NCI-H524 (cell line): ENCODE measurements around the gene EIF3C.
"Not testable (repeated sequence)": the region's sequence is repeated elsewhere in the genome, so short reads cannot be mapped to it uniquely, and the experiment has no call there.

Experiments
- DNase-seq, 2 experiments: peaks; one replicate each; lab custom pipeline; 2025; lab: John Stamatoyannopoulos, UW

Gene EIF3C, protein sequence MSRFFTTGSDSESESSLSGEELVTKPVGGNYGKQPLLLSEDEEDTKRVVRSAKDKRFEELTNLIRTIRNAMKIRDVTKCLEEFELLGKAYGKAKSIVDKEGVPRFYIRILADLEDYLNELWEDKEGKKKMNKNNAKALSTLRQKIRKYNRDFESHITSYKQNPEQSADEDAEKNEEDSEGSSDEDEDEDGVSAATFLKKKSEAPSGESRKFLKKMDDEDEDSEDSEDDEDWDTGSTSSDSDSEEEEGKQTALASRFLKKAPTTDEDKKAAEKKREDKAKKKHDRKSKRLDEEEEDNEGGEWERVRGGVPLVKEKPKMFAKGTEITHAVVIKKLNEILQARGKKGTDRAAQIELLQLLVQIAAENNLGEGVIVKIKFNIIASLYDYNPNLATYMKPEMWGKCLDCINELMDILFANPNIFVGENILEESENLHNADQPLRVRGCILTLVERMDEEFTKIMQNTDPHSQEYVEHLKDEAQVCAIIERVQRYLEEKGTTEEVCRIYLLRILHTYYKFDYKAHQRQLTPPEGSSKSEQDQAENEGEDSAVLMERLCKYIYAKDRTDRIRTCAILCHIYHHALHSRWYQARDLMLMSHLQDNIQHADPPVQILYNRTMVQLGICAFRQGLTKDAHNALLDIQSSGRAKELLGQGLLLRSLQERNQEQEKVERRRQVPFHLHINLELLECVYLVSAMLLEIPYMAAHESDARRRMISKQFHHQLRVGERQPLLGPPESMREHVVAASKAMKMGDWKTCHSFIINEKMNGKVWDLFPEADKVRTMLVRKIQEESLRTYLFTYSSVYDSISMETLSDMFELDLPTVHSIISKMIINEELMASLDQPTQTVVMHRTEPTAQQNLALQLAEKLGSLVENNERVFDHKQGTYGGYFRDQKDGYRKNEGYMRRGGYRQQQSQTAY

DNA sequence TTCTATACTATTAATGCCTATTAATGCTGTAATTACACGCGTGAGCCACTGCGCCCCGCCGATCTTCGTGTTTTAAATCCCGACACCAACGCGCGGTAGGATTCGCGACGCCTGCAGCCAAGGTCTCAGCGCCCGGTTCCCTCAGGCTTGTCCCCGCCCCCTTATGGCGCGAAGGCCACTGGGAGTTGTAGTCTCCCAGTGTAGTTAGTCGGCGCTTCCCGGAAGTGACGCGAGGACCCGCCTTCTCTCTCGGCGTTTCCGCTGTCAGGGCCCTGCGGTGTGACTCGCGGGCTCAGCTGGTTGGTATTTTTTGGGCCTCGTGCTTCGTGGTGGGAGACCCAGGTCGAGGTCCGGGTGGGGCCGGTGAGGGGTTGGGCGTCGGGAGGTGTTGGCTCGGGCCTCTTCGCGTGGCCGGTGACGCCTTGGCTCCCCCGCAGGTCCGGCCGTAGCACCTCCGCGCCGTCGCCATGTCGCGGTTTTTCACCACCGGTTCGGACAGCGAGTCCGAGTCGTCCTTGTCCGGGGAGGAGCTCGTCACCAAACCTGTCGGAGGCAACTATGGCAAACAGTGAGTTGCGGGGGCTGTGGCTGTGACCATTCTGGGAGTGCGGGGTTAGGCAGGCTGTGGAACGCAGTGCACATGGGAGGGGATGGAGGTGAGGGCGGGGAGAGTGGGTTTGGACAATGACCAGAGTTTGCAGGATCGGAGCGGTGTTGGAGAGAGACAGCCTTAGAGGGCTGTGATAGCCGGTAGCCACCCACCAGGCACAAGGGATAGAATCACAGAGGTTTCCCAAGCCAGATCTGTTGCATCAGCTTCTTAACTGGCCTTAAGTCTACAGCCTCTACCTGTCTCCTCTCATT, at the start of gene EIF3C:
TSS of gene EIF3C (plus strand) at position 245 of the 864 bp plus-strand sequence. CDS start at position 468, 223 bp downstream.
- DNase-seq, result not testable (repeated sequence)

DNA sequence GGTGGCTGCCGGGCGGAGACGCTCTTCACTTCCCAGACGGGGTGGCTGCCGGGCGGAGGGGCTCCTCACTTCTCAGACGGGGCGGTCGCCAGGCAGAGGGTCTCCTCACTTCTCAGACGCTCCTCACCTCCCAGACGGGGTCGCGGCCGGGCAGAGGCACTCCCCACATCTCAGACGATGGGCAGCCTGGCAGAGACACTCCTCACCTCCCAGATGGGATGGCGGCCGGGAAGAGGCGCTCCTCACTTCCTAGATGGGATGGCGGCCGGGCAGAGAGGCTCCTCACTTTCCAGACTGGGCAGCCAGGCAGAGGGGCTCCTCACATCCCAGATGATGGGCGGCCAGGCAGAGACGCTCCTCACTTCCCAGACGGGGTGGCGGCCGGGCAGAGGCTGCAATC, 45.0 kb upstream of the EIF3C start:
- not testable (repeated sequence) for DNase-seq

- not testable (repeated sequence) for DNase-seq
These were observed 43.8 kb upstream of the EIF3C start for GRCh38 chr16:28667480-28667879.

DNA sequence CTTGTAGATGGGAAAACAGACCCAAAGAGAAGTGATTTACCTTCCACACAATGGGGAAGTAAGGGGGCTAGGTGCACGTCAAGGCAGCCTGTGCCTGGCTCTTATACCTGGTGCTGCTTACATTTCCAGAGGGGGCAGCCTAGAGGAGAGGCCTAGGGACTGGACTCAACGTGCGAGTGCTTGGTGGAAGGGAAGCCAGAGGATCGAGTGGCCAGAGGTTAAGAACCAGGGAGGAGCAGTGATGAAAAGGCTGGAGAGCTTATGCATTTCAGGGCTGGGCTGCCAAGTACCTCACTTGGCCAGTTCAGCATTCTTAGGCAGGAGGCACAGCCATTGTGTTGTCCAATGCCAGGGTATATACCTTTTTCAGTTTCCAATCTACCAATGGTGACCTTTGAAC, 43.1 kb upstream of the EIF3C start:
- not testable (repeated sequence) for DNase-seq

GRCh38 chr16:28688327-28688952, 22.8 kb upstream of the EIF3C start:
- not testable (repeated sequence) for DNase-seq

- DNase-seq, result not testable (repeated sequence)
These were observed 21.8 kb upstream of the EIF3C start for GRCh38 chr16:28689425-28689824.

DNA sequence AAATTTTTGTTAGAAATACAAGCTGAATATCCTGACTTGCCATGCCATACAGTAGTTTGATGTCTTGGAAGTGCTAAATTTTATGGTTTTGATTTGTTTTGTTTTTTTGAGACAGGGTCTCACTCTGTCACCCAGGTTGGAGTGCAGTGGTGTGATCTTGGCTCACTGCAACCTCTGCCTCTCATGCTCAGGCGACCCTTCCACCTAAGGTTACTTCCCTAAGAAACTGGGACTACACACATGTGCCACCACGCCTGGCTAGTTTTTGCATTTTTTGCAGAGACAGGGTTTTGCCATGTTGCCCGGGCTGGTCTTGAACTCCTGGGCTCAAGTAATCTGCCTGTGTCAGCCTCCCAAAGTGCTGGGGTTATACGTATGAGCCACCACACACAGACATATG, 19.5 kb upstream of the EIF3C start:
- not testable (repeated sequence) for DNase-seq

GRCh38 chr16:28693257-28693950, 17.9 kb upstream of the EIF3C start:
- DNase-seq, result not testable (repeated sequence)

- not testable (repeated sequence) for DNase-seq
These were observed 11.5 kb upstream of the EIF3C start for GRCh38 chr16:28699792-28700191.

DNA sequence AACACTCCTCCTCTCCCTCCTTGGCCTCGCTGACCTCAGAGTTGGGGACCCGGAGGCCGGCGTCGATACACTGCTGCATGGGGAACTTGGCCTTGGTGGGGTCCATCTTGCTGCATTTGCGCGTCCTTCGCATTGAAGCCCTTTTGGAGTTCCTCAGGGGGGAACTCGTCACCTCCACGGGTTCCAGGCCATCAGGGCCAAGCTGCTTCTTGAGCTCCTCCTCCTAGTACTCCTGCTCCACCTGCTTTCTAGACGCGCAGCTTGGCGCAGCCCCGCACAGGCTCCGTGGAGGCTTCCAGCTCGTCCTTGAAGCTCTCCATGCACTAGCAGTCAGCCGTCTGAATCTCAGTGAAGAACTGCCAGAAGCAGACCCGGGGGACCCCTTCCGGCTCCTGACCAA, 10.9 kb upstream of the EIF3C start:
- not testable (repeated sequence) for DNase-seq

GRCh38 chr16:28701384-28701783, 9.9 kb upstream of the EIF3C start:
- not testable (repeated sequence) for DNase-seq

- not testable (repeated sequence) for DNase-seq
These were observed 7.0 kb upstream of the EIF3C start for GRCh38 chr16:28704246-28704645.

- not testable (repeated sequence) for DNase-seq
These were observed 11.8 kb downstream of the EIF3C start for GRCh38 chr16:28722852-28723650.

DNA sequence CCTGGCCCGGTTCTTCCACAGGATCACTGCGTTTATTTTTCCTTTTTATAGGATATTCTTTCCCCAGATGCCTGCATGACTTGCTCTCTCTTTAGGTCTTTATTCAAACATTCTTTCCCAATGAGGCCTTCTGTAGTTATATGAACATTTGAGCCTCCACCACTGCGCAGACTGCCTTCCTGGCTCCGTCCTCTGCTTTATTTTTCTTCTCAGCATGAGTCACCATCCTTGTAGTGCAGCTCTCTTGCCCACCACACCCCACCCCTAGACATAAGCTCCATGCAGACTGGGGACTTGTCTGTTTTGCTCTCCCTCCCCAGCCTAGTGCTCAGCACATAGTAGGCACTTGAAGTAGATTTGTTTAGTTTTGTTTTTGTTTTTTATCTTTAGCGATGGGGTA, 20.0 kb downstream of the EIF3C start:
- DNase-seq, result not testable (repeated sequence)

DNA sequence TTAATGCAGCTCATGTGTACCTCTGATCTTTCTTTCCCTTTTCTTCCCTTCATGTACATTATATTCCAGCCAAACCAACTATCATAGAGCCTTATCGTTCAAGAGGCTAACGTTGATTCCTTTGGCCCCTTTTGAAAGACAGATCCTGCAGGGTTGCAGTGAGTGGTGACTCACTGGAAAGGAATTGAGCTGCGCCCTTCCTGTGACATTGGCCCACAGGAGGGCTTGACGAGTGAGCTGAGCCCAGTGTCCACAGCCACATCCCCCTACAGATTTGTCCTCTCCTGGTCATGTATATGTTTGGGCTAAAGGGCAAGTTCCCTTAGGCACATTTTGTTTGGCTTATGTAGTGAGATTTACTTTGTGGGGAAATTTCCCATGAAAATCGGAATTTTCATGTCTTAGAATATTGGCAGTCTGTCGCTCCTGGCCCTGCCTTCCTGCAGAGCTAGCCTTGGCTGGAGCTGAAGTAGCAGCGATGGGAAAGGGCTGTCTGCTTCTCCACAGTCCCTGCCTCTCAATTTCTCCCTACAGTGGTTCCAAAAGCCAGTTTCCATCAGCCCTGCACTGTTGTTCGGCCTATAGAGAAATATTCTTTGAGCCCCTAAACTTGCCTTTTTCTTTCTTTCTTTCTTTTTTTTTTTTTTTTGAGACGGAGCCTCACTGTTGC, 21.3 kb downstream of the EIF3C start:
- DNase-seq, result not testable (repeated sequence)

- not testable (repeated sequence) for DNase-seq
These were observed 28.5 kb downstream of the EIF3C start for GRCh38 chr16:28739787-28740186.

- not testable (repeated sequence) for DNase-seq
These were observed 29.4 kb downstream of the EIF3C start for GRCh38 chr16:28740631-28741030.

GRCh38 chr16:28741295-28741694, 30.0 kb downstream of the EIF3C start:
- not testable (repeated sequence) for DNase-seq
